ENCODE data around the gene LGALS3.

DNA sequence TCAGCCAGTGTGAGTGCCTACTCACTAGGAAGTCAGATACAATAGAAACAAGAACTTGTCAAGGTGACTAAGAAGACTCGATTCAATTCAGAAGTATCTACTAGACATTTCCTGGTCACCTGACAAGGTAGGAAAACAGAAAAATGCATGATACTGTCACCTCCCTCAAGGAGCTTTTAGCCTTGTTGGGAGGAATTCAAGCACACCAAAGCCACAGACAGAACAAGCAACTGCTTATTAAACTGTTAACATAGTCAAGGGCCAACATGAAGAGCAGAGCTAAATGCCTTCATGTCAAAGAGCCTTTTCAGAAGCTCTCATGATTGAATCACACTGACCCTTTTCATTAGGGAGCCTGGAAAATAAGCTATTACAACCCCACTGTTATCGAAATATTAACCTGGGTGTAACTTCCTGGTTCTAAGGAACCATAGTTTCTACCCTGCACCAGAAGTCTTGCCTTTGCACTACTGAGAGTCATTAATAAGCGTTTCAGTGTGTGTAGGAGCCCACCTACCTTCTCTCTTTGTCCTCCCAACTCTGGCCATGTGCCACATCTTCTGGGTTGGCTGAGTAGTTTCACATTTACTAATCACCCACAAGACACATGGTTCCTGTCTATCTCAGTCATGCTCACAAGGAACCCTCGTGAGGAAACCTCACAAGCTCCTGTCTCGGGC lies 31.0 kb upstream of the LGALS3 start:
- TF ChIP-seq, protein P1, sequence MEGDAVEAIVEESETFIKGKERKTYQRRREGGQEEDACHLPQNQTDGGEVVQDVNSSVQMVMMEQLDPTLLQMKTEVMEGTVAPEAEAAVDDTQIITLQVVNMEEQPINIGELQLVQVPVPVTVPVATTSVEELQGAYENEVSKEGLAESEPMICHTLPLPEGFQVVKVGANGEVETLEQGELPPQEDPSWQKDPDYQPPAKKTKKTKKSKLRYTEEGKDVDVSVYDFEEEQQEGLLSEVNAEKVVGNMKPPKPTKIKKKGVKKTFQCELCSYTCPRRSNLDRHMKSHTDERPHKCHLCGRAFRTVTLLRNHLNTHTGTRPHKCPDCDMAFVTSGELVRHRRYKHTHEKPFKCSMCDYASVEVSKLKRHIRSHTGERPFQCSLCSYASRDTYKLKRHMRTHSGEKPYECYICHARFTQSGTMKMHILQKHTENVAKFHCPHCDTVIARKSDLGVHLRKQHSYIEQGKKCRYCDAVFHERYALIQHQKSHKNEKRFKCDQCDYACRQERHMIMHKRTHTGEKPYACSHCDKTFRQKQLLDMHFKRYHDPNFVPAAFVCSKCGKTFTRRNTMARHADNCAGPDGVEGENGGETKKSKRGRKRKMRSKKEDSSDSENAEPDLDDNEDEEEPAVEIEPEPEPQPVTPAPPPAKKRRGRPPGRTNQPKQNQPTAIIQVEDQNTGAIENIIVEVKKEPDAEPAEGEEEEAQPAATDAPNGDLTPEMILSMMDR (IDR thresholded peaks at IDR 0.05), result no peak
- TF ChIP-seq RNF2 (IDR thresholded peaks at IDR 0.05; ENCODE audit: borderline replicate concordance, low read depth), result no peak
- TF ChIP-seq, protein P2, sequence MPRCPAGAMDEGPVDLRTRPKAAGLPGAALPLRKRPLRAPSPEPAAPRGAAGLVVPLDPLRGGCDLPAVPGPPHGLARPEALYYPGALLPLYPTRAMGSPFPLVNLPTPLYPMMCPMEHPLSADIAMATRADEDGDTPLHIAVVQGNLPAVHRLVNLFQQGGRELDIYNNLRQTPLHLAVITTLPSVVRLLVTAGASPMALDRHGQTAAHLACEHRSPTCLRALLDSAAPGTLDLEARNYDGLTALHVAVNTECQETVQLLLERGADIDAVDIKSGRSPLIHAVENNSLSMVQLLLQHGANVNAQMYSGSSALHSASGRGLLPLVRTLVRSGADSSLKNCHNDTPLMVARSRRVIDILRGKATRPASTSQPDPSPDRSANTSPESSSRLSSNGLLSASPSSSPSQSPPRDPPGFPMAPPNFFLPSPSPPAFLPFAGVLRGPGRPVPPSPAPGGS (IDR thresholded peaks at IDR 0.05), result no peak
- TF ChIP-seq, protein P3, sequence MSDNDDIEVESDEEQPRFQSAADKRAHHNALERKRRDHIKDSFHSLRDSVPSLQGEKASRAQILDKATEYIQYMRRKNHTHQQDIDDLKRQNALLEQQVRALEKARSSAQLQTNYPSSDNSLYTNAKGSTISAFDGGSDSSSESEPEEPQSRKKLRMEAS (IDR thresholded peaks at IDR 0.05), result no peak
